Activated CD4-positive, alpha-beta T cell treated with anti-CD3 and anti-CD28 coated beads, Interleukin-2, amount 10 ng/mL, durations not matched to agents 7 days and 5 days (primary cell): ENCODE data around the gene ARHGAP23. TPM values are rescaled to one million over a fixed set of nuclear protein-coding genes. Genes with fewer than 3 reads are reported as not detected.

Experiments
- CTCF ChIA-PET: fragments of 350-600 bp; sonication (Branson Sonifier 250); formaldehyde crosslinking; loops from one replicate; lab custom pipeline; 2021; ENCODE audit warnings: antibody characterized with exemption; lab: Charles Lee
- POLR2A ChIA-PET: fragments of 350-600 bp; sonication (Branson Sonifier 250); formaldehyde crosslinking; loops from one replicate; lab custom pipeline; 2021; ENCODE audit warnings: antibody characterized with exemption; lab: Charles Lee
- DNase-seq: peaks from one replicate; pipeline ENCODE4 v3.0.0-alpha.2; 2020
- H3K27ac Mint-ChIP-seq: one replicate; pipeline ENCODE4 v1.8.0; 2021; ENCODE audit warnings: mild to moderate bottlenecking, moderate library complexity, mixed read lengths
- H3K27me3 Mint-ChIP-seq: one replicate; pipeline ENCODE4 v1.8.0; 2021; ENCODE audit warnings: mixed read lengths
- H3K36me3 Mint-ChIP-seq: one replicate; pipeline ENCODE4 v1.8.0; 2021; ENCODE audit warnings: low read depth, mixed read lengths
- H3K4me1 Mint-ChIP-seq: one replicate; pipeline ENCODE4 v1.8.0; 2021; ENCODE audit warnings: mixed read lengths
- H3K4me3 Mint-ChIP-seq: one replicate; pipeline ENCODE4 v1.8.0; 2021; ENCODE audit warnings: mild to moderate bottlenecking, moderate library complexity, mixed read lengths
- H3K9me3 Mint-ChIP-seq: one replicate; pipeline ENCODE4 v1.8.0; 2021; ENCODE audit warnings: mixed read lengths
- total RNA-seq, 2 experiments: library from RNA; stranded (reverse); gene quantifications; one replicate each; pipeline ENCODE4 v1.2.3, GENCODE V29; 2021

Gene ARHGAP23
- total RNA-seq, 2 experiments from 2014 or later = 0.17 to 0.23 TPM

DNA sequence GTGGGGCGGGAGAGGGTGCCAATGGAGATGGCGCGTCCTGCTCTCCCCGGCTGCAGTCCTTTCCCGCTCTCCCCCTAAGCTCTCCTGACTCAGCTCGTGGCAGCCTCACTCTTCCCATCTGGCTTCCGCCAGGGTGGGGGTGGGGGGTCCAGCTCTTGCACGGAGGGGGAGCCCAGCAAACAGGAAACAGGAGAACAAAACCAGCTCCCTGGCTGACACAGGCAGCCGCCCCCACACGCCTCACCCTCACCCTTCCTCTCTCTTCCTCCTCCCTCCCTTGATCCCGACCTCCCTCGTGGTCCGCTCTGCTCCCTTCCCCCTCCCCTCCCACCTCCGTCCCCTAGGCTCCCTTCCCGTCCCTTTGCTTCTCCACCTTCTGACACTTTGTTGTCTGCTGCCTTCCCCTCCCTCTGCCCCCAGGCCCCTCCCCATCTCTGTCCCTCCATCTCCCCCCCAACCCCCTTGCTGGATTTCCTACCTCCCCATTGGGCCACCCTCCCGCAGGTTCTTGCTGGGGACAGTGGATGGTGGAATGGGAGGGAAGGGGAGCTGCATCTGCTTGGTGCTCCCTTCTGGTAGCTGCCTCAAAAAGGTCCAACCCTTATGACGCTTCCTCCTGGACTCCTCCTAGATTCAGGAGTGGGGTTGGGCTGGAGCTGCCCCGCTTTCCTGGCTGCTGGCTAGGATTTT, 23.7 kb downstream of the ARHGAP23 start:
- Mint-ChIP-seq H3K27me3 (peaks cover 35% of the 10 kb centered on the region), H3K4me3 (no peak overlapping the region), H3K27ac (no peak overlapping the region), H3K9me3 (no peaks in the 10 kb centered on the region), H3K4me1 (peaks cover 13% of the 10 kb centered on the region), H3K36me3 (no peaks in the 10 kb centered on the region)
- ChIA-PET POLR2A (no interaction called here), CTCF (interaction anchor here (0.6 to 1.1 kb wide), 3 partner anchors 14 to 1694 kb away, joined by 3 read pairs; no protein-coding TSS in a partner anchor)
- no peak for DNase-seq

GRCh38 chr17:38452719-38453118, 24.5 kb downstream of the ARHGAP23 start:
- H3K27ac Mint-ChIP-seq = no peak overlapping the region

DNA sequence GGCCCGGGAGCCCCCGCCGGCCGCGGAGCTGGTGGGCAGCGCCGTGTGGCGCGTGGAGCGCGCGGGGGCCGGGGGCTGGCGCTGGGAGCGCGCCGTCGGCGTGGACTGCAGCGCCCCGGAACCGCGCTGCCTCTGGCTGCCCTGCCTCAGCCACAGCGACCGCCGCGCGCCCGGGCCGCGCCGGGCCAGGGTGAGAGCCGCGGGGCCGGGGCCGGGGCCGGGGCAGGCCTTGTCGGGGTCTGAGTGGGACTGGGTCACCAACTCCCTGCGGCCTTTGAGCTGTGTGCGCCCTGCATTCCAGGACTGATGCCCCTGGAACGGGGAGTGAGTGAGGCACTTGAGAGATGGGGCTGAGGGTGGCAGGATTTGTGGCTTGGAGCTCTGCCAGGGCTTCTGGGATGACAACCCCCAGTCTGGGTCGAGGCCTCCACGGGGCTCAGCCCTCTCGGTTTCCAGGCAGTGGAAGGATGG, 25.7 kb downstream of the ARHGAP23 start:
- H3K27me3 Mint-ChIP-seq = peaks cover 37% of the 10 kb centered on the region
- H3K4me1 Mint-ChIP-seq = peaks cover 13% of the 10 kb centered on the region
- H3K27ac Mint-ChIP-seq = no peak overlapping the region
- no peak overlapping the region for H3K4me3 Mint-ChIP-seq
- no peaks in the 10 kb centered on the region for H3K36me3 Mint-ChIP-seq
- POLR2A ChIA-PET = no interaction called here
- CTCF ChIA-PET = no interaction called here
- H3K9me3 Mint-ChIP-seq = no peaks in the 10 kb centered on the region
- no peak for DNase-seq

More at GRCh38 chr17:38452719-38453118, 24.5 kb downstream of the ARHGAP23 start:
- no peaks in the 10 kb centered on the region for H3K36me3 Mint-ChIP-seq
- H3K27me3 Mint-ChIP-seq = peaks cover 37% of the 10 kb centered on the region
- ChIA-PET CTCF (interaction anchor here (1.1 kb wide), 1 partner anchor 14 kb away, joined by 3 read pairs; no protein-coding TSS in a partner anchor), POLR2A (no interaction called here)
- no peak overlapping the region for H3K4me3 Mint-ChIP-seq
- peaks cover 13% of the 10 kb centered on the region for H3K4me1 Mint-ChIP-seq
- no peak for DNase-seq
- no peaks in the 10 kb centered on the region for H3K9me3 Mint-ChIP-seq

- H3K27ac Mint-ChIP-seq = no peak overlapping the region
- H3K27me3 Mint-ChIP-seq = peaks cover 37% of the 10 kb centered on the region
- no peaks in the 10 kb centered on the region for H3K36me3 Mint-ChIP-seq
- CTCF ChIA-PET = no interaction called here
- DNase-seq = no peak
- no peaks in the 10 kb centered on the region for H3K9me3 Mint-ChIP-seq
- H3K4me1 Mint-ChIP-seq = peaks cover 13% of the 10 kb centered on the region
- H3K4me3 Mint-ChIP-seq = no peak overlapping the region
- POLR2A ChIA-PET = no interaction called here
Observed at GRCh38 chr17:38454532-38454931, 26.3 kb downstream of the ARHGAP23 start.

GRCh38 chr17:38455288-38455915, 27.1 kb downstream of the ARHGAP23 start:
- H3K36me3 Mint-ChIP-seq = no peaks in the 10 kb centered on the region
- H3K4me3 Mint-ChIP-seq = no peak overlapping the region
- no peak overlapping the region for H3K27ac Mint-ChIP-seq
- no peak for DNase-seq
- ChIA-PET POLR2A (no interaction called here), CTCF (no interaction called here)
- no peaks in the 10 kb centered on the region for H3K9me3 Mint-ChIP-seq
- peaks cover 13% of the 10 kb centered on the region for H3K4me1 Mint-ChIP-seq
- peaks cover 36% of the 10 kb centered on the region for H3K27me3 Mint-ChIP-seq

- ChIA-PET POLR2A (no interaction called here), CTCF (no interaction called here)
- Mint-ChIP-seq H3K27ac (no peak overlapping the region), H3K4me1 (peaks cover 13% of the 10 kb centered on the region), H3K4me3 (no peak overlapping the region), H3K36me3 (no peaks in the 10 kb centered on the region), H3K9me3 (no peaks in the 10 kb centered on the region), H3K27me3 (peaks cover 33% of the 10 kb centered on the region)
- no peak for DNase-seq
Observed at GRCh38 chr17:38456031-38456815, 28.0 kb downstream of the ARHGAP23 start.

DNA sequence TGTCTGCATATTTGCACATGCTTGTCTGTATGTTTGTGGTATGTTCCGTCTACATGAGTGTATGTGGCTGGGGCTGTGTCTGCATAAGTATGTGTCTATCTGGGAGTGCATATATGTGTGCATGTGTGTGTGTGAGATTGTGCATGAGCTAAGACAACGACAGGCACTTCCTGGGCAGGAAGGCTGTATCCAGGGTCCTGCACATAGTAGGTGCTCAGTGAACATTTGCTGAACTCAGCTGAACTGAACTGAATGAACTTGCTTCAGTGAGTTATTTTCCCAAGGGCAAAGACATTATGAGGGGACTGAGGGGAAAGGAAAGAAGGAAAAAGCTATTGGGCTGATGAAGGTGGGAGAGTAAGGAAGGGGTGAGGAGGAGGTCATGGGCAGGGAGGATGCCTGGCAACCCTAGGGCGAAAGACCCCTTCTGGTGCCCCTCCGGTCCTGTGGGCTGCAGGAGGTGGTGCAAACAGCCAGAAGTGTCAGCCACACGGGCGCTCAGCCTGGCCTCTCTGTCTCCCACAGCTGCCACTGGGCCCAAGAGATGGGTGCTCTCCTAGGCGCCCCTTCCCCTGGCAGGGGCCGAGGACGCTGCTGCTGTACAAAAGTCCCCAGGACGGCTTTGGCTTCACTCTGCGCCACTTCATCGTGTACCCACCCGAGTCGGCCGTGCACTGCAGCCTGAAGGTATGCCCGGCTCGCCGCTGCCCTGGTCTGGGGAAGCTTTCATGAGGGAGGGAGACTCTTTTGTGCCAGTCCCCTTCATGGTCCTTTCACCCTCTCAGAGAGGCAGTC, 29.5 kb downstream of the ARHGAP23 start:
- Mint-ChIP-seq H3K36me3 (no peaks in the 10 kb centered on the region), H3K4me3 (no peak overlapping the region), H3K27ac (no peak overlapping the region), H3K4me1 (peaks cover 13% of the 10 kb centered on the region), H3K27me3 (peaks cover 27% of the 10 kb centered on the region), H3K9me3 (no peaks in the 10 kb centered on the region)
- CTCF ChIA-PET = no interaction called here
- POLR2A ChIA-PET = no interaction called here
- DNase-seq = no peak

DNA sequence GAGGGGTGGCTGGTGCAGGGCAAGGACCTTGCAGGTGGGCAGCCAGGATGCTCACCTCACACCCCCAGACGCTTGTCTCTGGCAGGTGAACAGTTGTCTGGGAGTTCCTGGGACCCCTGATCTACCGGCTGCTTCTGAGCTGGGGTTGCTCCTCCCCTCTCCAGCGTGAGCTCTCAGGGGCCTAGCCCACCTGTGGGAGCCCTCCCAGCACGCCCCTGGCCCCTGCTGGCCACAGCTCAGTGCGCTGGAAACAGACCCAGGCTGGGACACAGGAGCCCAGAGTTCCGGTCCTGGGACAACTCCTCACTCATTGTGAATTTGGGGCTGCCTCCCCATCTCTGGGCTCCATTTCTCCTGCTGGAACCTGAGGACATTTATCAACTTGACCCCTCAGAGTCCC, 30.3 kb downstream of the ARHGAP23 start:
- no peak for DNase-seq
- POLR2A ChIA-PET = no interaction called here
- Mint-ChIP-seq H3K9me3 (no peaks in the 10 kb centered on the region), H3K4me3 (no peak overlapping the region), H3K27ac (no peak overlapping the region), H3K4me1 (peaks cover 7% of the 10 kb centered on the region), H3K36me3 (no peaks in the 10 kb centered on the region), H3K27me3 (peaks cover 20% of the 10 kb centered on the region)
- CTCF ChIA-PET = no interaction called here

DNA sequence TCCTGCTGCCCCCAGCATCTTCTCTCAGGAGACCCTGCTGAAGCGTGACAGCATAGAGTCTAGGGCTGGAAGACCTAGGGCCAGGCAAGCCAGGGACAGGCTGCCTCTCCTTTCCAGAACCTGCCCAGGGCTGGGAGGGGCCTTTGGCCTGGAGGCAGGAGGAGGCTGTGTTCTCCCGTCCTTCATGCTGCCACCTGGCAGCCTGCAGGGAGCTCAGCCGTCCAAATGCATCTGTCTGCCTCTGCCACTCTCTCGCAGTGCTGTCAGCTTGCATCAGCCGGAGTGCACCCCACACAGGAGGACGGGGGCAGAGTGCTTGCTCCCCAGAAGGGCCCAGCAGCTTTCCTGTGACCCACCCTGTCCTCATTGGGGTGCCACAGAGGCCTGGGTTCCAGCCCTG, 31.3 kb downstream of the ARHGAP23 start:
- peaks cover 6% of the 10 kb centered on the region for H3K4me1 Mint-ChIP-seq
- POLR2A ChIA-PET = no interaction called here
- no peak overlapping the region for H3K27ac Mint-ChIP-seq
- H3K9me3 Mint-ChIP-seq = no peaks in the 10 kb centered on the region
- peaks cover 14% of the 10 kb centered on the region for H3K27me3 Mint-ChIP-seq
- no peak overlapping the region for H3K4me3 Mint-ChIP-seq
- CTCF ChIA-PET = interaction anchor here (0.5 to 0.7 kb wide), 2 partner anchors 98 to 458 kb away, joined by 3 to 5 read pairs; no protein-coding TSS in a partner anchor
- no peaks in the 10 kb centered on the region for H3K36me3 Mint-ChIP-seq
- no peak for DNase-seq

- Mint-ChIP-seq H3K9me3 (no peaks in the 10 kb centered on the region), H3K27me3 (peaks cover 8% of the 10 kb centered on the region), H3K36me3 (no peaks in the 10 kb centered on the region), H3K4me1 (peaks cover under 1% of the 10 kb centered on the region), H3K4me3 (no peak overlapping the region), H3K27ac (no peak overlapping the region)
- CTCF ChIA-PET = interaction anchor here (0.7 to 1.1 kb wide), 3 partner anchors 13 to 98 kb away, joined by 3 read pairs; no protein-coding TSS in a partner anchor
- POLR2A ChIA-PET = no interaction called here
- no peak for DNase-seq
Observed at GRCh38 chr17:38460082-38460715, 31.9 kb downstream of the ARHGAP23 start.

DNA sequence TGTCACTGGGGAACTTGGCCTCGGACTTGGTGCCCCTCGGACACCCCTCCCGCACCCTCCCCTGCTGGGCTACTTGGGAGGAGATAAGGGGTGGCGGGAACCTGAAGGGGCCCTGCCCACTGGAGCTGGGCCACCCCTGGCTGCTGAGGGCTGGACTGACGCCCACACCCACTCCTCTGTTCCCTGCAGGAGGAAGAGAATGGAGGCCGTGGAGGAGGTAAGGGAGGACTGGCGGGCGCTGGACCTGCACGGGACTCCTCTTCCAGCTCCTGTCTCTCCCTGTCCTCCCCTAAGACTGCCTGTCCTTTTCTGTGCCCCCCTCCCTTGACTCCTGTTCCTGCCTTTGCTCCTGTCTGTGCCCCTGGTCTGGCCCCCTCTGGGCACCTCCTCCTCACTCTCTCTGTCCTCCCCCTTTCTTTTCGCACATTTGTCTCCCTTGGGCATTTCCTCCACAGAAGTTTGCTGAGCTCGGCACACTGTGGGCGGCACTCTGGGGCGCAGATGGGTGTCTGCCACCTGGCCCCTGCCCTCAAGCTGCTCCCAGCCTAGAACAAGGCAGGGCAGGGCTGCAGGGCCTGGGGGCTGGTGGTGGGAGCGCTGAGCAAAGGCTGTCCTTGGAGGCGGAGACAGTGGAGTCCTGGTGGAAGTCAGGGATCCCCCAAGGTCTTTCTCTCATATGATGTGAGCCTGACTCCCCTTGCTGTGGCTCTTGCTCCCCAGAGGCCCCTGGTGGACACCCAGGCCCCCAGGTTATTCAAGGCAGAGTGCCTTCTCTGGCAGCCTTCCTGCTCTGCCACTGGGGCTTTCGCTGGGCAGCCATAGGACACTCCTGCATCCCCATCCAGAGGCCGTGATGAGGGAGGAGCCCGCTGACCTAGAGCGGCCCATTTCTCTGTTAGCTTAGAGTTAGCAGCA, 32.7 kb downstream of the ARHGAP23 start:
- no peak overlapping the region for H3K4me3 Mint-ChIP-seq
- H3K36me3 Mint-ChIP-seq = no peaks in the 10 kb centered on the region
- ChIA-PET CTCF (interaction anchor here (0.9 to 1.1 kb wide), 2 partner anchors 14 to 25 kb away, joined by 3 read pairs; no protein-coding TSS in a partner anchor), POLR2A (no interaction called here)
- H3K27me3 Mint-ChIP-seq = peaks cover 6% of the 10 kb centered on the region
- no peak overlapping the region for H3K27ac Mint-ChIP-seq
- H3K4me1 Mint-ChIP-seq = no peaks in the 10 kb centered on the region
- no peaks in the 10 kb centered on the region for H3K9me3 Mint-ChIP-seq
- DNase-seq = no peak
